Middle frontal gyrus (tissue), 1 donor: ENCODE data around the gene AAR2.

Source experiments
- DNase-seq: peaks from one replicate; pipeline ENCODE4 v3.0.0-alpha.2; 2015; ENCODE audit warnings: low spot score; ENCODE audit errors: extremely low spot score

Gene AAR2

GRCh38 chr20:36275441-36276189 lies 39.3 kb downstream of the AAR2 start:
- no peak for DNase-seq

GRCh38 chr20:36277546-36277945 lies 41.3 kb downstream of the AAR2 start:
- no peak for DNase-seq

GRCh38 chr20:36279362-36279761 lies 43.1 kb downstream of the AAR2 start:
- DNase-seq = no peak

- no peak for DNase-seq
These were observed 43.5 kb downstream of the AAR2 start for GRCh38 chr20:36279776-36280175.

- no peak for DNase-seq
These were observed 45.6 kb downstream of the AAR2 start for GRCh38 chr20:36281785-36282380.

GRCh38 chr20:36284751-36285150 lies 48.5 kb downstream of the AAR2 start:
- no peak for DNase-seq

- DNase-seq = no peak
These were observed 49.6 kb downstream of the AAR2 start for GRCh38 chr20:36285746-36286447.

- no peak for DNase-seq
These were observed 61.4 kb downstream of the AAR2 start for GRCh38 chr20:36297656-36298055.

- no peak for DNase-seq
These were observed 61.8 kb downstream of the AAR2 start for GRCh38 chr20:36298061-36298460.

GRCh38 chr20:36298795-36299339 lies 62.6 kb downstream of the AAR2 start:
- no peak for DNase-seq

GRCh38 chr20:36299459-36299858 lies 63.2 kb downstream of the AAR2 start:
- DNase-seq = no peak

GRCh38 chr20:36301359-36302119 lies 65.3 kb downstream of the AAR2 start:
- no peak for DNase-seq

GRCh38 chr20:36303020-36303595 lies 66.8 kb downstream of the AAR2 start:
- DNase-seq = no peak

GRCh38 chr20:36303831-36304230 lies 67.6 kb downstream of the AAR2 start:
- no peak for DNase-seq

- no peak for DNase-seq
These were observed 68.7 kb downstream of the AAR2 start for GRCh38 chr20:36304786-36305495.

- no peak for DNase-seq
These were observed 69.6 kb downstream of the AAR2 start, which contains the start of gene DLGAP4 for GRCh38 chr20:36305602-36306551. TSS of gene DLGAP4 (plus strand) at chr20:36306339. CDS start at chr20:36431718, 125,379 bp downstream.
